SH-SY5Y (cell line): ENCODE measurements around the gene MYH13.

Experiments
- GATA2 ChIP-seq: IDR thresholded peaks from 2 replicates; pipeline ENCODE4 v1.6.1; 2011; ENCODE audit warnings: mild to moderate bottlenecking, low read depth, low read length
- GATA3 ChIP-seq: IDR thresholded peaks from 2 replicates; pipeline ENCODE4 v1.6.1; 2011; ENCODE audit warnings: low read depth, mild to moderate bottlenecking, low read length, moderate library complexity

- TF ChIP-seq GATA2 (no peak), GATA3 (no peak)
Observed at GRCh38 chr17:10265100-10265810, 107.6 kb downstream of the MYH13 start.
